Measurements from ENCODE around the gene B3GNT5.
"Not testable (repeated sequence)": the region's sequence is repeated elsewhere in the genome, so short reads cannot be mapped to it uniquely, and the experiment has no call there.

The B3GNT5 gene

GRCh38 chr3:183215591-183216202 lies 37.4 kb upstream of the B3GNT5 start:
- H3K4me3 ChIP-seq (ENCODE audit: low read length) = no peak overlapping the region
- H3K4me2 ChIP-seq (ENCODE audit: low read length) = no peak overlapping the region
- H3K27me3 ChIP-seq (ENCODE audit: control insufficient read depth, insufficient read depth, low read length) = peaks cover 4% of the 10 kb centered on the region
- no peaks in the 10 kb centered on the region for H3K36me3 ChIP-seq (ENCODE audit: insufficient read depth, low read length)
- no peaks in the 10 kb centered on the region for H3K4me1 ChIP-seq (ENCODE audit: control insufficient read depth, insufficient read depth, low read length)
- no peak overlapping the region for H3K9ac ChIP-seq (ENCODE audit: low read depth, low read length)
- H3K9me3 ChIP-seq (replicated peaks; ENCODE audit: low read length) = no peaks in the 10 kb centered on the region

GRCh38 chr3:183217548-183218332 lies 35.3 kb upstream of the B3GNT5 start:
- Histone ChIP-seq H3K4me1 (ENCODE audit: control insufficient read depth, insufficient read depth, low read length) (no peaks in the 10 kb centered on the region), H3K27me3 (ENCODE audit: control insufficient read depth, insufficient read depth, low read length) (peaks cover 4% of the 10 kb centered on the region), H3K9ac (ENCODE audit: low read depth, low read length) (no peak overlapping the region), H3K9me3 (replicated peaks; ENCODE audit: low read length) (no peaks in the 10 kb centered on the region), H3K36me3 (ENCODE audit: insufficient read depth, low read length) (no peaks in the 10 kb centered on the region), H3K4me3 (ENCODE audit: low read length) (no peak overlapping the region), H3K4me2 (ENCODE audit: low read length) (no peak overlapping the region)

- Histone ChIP-seq H3K4me3 (ENCODE audit: low read length) (no peak overlapping the region), H3K9me3 (replicated peaks; ENCODE audit: low read length) (no peaks in the 10 kb centered on the region), H3K27me3 (ENCODE audit: control insufficient read depth, insufficient read depth, low read length) (peaks cover 4% of the 10 kb centered on the region), H3K4me2 (ENCODE audit: low read length) (no peak overlapping the region), H3K9ac (ENCODE audit: low read depth, low read length) (no peak overlapping the region), H3K4me1 (ENCODE audit: control insufficient read depth, insufficient read depth, low read length) (no peaks in the 10 kb centered on the region), H3K36me3 (ENCODE audit: insufficient read depth, low read length) (no peaks in the 10 kb centered on the region)
Observed at GRCh38 chr3:183218826-183219225, 34.2 kb upstream of the B3GNT5 start.

GRCh38 chr3:183220828-183221227 lies 32.2 kb upstream of the B3GNT5 start:
- Histone ChIP-seq H3K36me3 (ENCODE audit: insufficient read depth, low read length) (no peaks in the 10 kb centered on the region), H3K9ac (ENCODE audit: low read depth, low read length) (no peak overlapping the region), H3K4me3 (ENCODE audit: low read length) (no peak overlapping the region), H3K4me2 (ENCODE audit: low read length) (no peak overlapping the region), H3K27me3 (ENCODE audit: control insufficient read depth, insufficient read depth, low read length) (peaks cover 4% of the 10 kb centered on the region), H3K9me3 (replicated peaks; ENCODE audit: low read length) (no peaks in the 10 kb centered on the region), H3K4me1 (ENCODE audit: control insufficient read depth, insufficient read depth, low read length) (no peaks in the 10 kb centered on the region)

- H3K4me2 ChIP-seq (ENCODE audit: low read length) = no peak overlapping the region
- H3K4me3 ChIP-seq (ENCODE audit: low read length) = no peak overlapping the region
- H3K36me3 ChIP-seq (ENCODE audit: insufficient read depth, low read length) = no peaks in the 10 kb centered on the region
- no peaks in the 10 kb centered on the region for H3K9me3 ChIP-seq (replicated peaks; ENCODE audit: low read length)
- H3K9ac ChIP-seq (ENCODE audit: low read depth, low read length) = no peak overlapping the region
- peaks cover 2% of the 10 kb centered on the region for H3K27me3 ChIP-seq (ENCODE audit: control insufficient read depth, insufficient read depth, low read length)
- no peaks in the 10 kb centered on the region for H3K4me1 ChIP-seq (ENCODE audit: control insufficient read depth, insufficient read depth, low read length)
Observed at GRCh38 chr3:183222631-183223235, 30.3 kb upstream of the B3GNT5 start.

- Histone ChIP-seq H3K4me3 (ENCODE audit: low read length) (no peak overlapping the region), H3K4me2 (ENCODE audit: low read length) (no peak overlapping the region), H3K36me3 (ENCODE audit: insufficient read depth, low read length) (no peaks in the 10 kb centered on the region)
Observed at GRCh38 chr3:183224180-183224970, 28.7 kb upstream of the B3GNT5 start.

GRCh38 chr3:183226333-183226890 lies 26.6 kb upstream of the B3GNT5 start:
- Histone ChIP-seq H3K27me3 (ENCODE audit: control insufficient read depth, insufficient read depth, low read length) (no peaks in the 10 kb centered on the region), H3K4me1 (ENCODE audit: control insufficient read depth, insufficient read depth, low read length) (no peaks in the 10 kb centered on the region), H3K36me3 (ENCODE audit: insufficient read depth, low read length) (no peaks in the 10 kb centered on the region), H3K4me2 (ENCODE audit: low read length) (no peak overlapping the region), H3K4me3 (ENCODE audit: low read length) (no peak overlapping the region), H3K9ac (ENCODE audit: low read depth, low read length) (no peak overlapping the region), H3K9me3 (replicated peaks; ENCODE audit: low read length) (no peaks in the 10 kb centered on the region)

More at GRCh38 chr3:183224180-183224970, 28.7 kb upstream of the B3GNT5 start:
- no peaks in the 10 kb centered on the region for H3K27me3 ChIP-seq (ENCODE audit: control insufficient read depth, insufficient read depth, low read length)
- no peak overlapping the region for H3K9ac ChIP-seq (ENCODE audit: low read depth, low read length)
- H3K9me3 ChIP-seq (replicated peaks; ENCODE audit: low read length) = no peaks in the 10 kb centered on the region
- no peaks in the 10 kb centered on the region for H3K4me1 ChIP-seq (ENCODE audit: control insufficient read depth, insufficient read depth, low read length)

GRCh38 chr3:183227586-183227985 lies 25.5 kb upstream of the B3GNT5 start:
- no peak overlapping the region for H3K4me3 ChIP-seq (ENCODE audit: low read length)
- no peak overlapping the region for H3K9ac ChIP-seq (ENCODE audit: low read depth, low read length)
- H3K36me3 ChIP-seq (ENCODE audit: insufficient read depth, low read length) = no peaks in the 10 kb centered on the region

GRCh38 chr3:183229178-183229577 lies 23.9 kb upstream of the B3GNT5 start:
- Histone ChIP-seq H3K4me3 (ENCODE audit: low read length) (no peak overlapping the region), H3K27me3 (ENCODE audit: control insufficient read depth, insufficient read depth, low read length) (no peaks in the 10 kb centered on the region), H3K4me1 (ENCODE audit: control insufficient read depth, insufficient read depth, low read length) (no peaks in the 10 kb centered on the region), H3K36me3 (ENCODE audit: insufficient read depth, low read length) (no peaks in the 10 kb centered on the region), H3K9me3 (replicated peaks; ENCODE audit: low read length) (no peaks in the 10 kb centered on the region), H3K4me2 (ENCODE audit: low read length) (no peak overlapping the region), H3K9ac (ENCODE audit: low read depth, low read length) (no peak overlapping the region)

More at GRCh38 chr3:183227586-183227985, 25.5 kb upstream of the B3GNT5 start:
- no peaks in the 10 kb centered on the region for H3K4me1 ChIP-seq (ENCODE audit: control insufficient read depth, insufficient read depth, low read length)
- no peak overlapping the region for H3K4me2 ChIP-seq (ENCODE audit: low read length)
- H3K27me3 ChIP-seq (ENCODE audit: control insufficient read depth, insufficient read depth, low read length) = no peaks in the 10 kb centered on the region
- H3K9me3 ChIP-seq (replicated peaks; ENCODE audit: low read length) = no peaks in the 10 kb centered on the region

GRCh38 chr3:183230251-183230650 lies 22.8 kb upstream of the B3GNT5 start:
- not testable (repeated sequence) for H3K9ac ChIP-seq (ENCODE audit: low read depth, low read length); H3K4me2 ChIP-seq (ENCODE audit: low read length); H3K4me3 ChIP-seq (ENCODE audit: low read length); H3K36me3 ChIP-seq (ENCODE audit: insufficient read depth, low read length); H3K27me3 ChIP-seq (ENCODE audit: control insufficient read depth, insufficient read depth, low read length); H3K9me3 ChIP-seq (replicated peaks; ENCODE audit: low read length); H3K4me1 ChIP-seq (ENCODE audit: control insufficient read depth, insufficient read depth, low read length)

GRCh38 chr3:183230826-183231225 lies 22.2 kb upstream of the B3GNT5 start:
- no peaks in the 10 kb centered on the region for H3K9me3 ChIP-seq (replicated peaks; ENCODE audit: low read length)
- H3K4me2 ChIP-seq (ENCODE audit: low read length) = no peak overlapping the region
- no peaks in the 10 kb centered on the region for H3K4me1 ChIP-seq (ENCODE audit: control insufficient read depth, insufficient read depth, low read length)
- H3K4me3 ChIP-seq (ENCODE audit: low read length) = no peak overlapping the region
- no peaks in the 10 kb centered on the region for H3K27me3 ChIP-seq (ENCODE audit: control insufficient read depth, insufficient read depth, low read length)
- H3K9ac ChIP-seq (ENCODE audit: low read depth, low read length) = no peak overlapping the region
- no peaks in the 10 kb centered on the region for H3K36me3 ChIP-seq (ENCODE audit: insufficient read depth, low read length)
